Choroid plexus epithelial cell (primary cell): ENCODE data around the gene GLYR1.
"Not testable (repeated sequence)": the region's sequence is repeated elsewhere in the genome, so short reads cannot be mapped to it uniquely, and the experiment has no call there.

Experiments used
- DNase-seq: peaks from one replicate; pipeline ENCODE4 v3.0.0-alpha.2; 2010; ENCODE audit warnings: low read depth
- H3K4me3 ChIP-seq: 2 replicates; pipeline ENCODE4 v1.5.1; 2011; ENCODE audit warnings: low read depth, mild to moderate bottlenecking, control low read depth, low read length, moderate library complexity
- TF ChIP-seq, protein P1 (sequence below): conservative IDR thresholded peaks from 2 replicates; pipeline ENCODE4 v1.5.1; 2011; ENCODE audit warnings: low read depth, mild to moderate bottlenecking, control low read depth, inconsistent platforms, low read length, moderate library complexity

The GLYR1 gene

DNA sequence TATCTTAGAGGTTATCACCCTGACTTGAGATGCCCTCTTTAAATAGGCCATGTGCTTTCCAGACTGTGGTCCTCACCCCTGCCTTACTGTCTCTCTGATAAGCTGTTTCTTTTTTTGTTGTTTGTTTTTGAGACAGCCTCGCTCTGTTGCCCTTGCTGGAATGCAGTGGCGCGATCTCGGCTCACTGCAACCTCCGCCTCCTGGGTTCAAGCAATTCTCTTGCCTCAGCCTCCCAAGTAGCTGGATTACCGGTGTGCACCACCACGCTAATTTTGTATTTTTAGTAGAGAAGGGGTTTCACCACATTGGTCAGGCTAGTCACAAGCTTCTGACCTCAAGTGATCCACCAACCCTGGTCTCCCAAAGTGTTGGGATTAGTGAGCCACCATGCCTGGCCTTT lies 58.2 kb downstream of the GLYR1 start:
- no peak for DNase-seq
- TF ChIP-seq, protein P1, sequence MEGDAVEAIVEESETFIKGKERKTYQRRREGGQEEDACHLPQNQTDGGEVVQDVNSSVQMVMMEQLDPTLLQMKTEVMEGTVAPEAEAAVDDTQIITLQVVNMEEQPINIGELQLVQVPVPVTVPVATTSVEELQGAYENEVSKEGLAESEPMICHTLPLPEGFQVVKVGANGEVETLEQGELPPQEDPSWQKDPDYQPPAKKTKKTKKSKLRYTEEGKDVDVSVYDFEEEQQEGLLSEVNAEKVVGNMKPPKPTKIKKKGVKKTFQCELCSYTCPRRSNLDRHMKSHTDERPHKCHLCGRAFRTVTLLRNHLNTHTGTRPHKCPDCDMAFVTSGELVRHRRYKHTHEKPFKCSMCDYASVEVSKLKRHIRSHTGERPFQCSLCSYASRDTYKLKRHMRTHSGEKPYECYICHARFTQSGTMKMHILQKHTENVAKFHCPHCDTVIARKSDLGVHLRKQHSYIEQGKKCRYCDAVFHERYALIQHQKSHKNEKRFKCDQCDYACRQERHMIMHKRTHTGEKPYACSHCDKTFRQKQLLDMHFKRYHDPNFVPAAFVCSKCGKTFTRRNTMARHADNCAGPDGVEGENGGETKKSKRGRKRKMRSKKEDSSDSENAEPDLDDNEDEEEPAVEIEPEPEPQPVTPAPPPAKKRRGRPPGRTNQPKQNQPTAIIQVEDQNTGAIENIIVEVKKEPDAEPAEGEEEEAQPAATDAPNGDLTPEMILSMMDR: no peak
- H3K4me3 ChIP-seq: no peak overlapping the region

DNA sequence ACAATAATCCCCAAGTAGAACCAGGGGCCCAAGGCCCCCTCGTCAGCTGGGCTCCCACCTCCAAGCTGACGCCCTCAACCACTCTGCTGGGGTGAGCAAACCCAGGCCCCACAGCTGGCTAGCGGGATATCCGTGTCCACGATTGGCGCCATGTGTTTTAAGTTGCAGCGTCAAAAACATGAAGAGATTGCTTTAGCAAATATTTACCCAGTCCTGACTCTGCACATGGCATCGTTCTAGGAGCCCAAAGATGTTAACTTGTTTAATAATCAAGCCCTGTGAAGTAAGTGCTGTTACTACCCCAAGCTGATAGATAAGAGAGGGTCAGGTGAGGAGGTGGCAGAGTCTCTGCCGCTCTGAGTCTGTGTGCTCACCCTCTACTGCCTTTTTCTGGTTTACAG lies 58.6 kb downstream of the GLYR1 start:
- H3K4me3 ChIP-seq: no peak overlapping the region
- TF ChIP-seq, protein P1: no peak
- no peak for DNase-seq

DNA sequence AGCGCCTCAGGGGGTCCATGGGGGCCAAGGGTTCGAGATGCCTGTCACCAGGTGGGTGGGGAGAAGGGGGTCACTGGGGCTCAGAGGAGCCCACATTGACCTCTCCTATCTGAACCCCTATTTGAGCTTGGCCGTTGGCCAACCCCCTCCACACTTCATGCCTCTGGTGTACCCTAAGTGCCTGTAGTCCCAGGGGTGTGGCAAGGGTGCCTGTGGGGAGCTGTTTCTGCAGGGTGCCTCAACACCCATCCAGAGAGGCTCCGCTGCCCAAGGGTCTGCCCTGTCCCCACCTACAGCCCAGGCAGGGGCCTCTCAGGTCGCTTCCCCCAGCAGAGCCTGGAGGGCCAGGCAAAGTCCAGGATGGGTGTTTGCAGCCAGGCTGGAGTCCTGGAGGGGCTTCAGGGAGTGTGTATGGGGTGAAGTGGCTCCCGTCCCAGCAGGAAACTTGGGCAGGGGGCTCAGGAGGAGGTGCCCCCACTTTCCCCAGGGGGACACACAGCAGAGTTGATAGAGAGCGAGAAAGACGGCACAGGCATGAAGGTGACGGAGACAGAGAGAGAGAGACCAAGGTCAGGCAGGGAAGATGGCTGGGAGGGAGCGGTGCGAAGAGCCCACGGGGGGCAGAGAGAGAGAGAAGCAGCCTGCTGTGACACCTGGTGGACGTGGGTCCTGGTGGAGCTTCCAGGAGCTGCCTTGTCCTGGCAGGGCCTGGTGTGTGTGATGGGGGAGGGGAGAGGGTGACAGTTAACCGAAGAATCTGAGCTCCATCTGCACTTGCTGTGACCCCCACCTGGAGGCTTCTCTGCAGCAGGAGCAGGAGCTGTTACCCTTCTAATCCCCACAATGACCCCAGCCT lies 59.2 kb downstream of the GLYR1 start, which contains the start of gene SEPTIN12:
SEPTIN12 (minus strand) TSS at position 719 of the 856 bp plus-strand sequence; CDS start at position 19, 700 bp downstream.
- TF ChIP-seq, protein P1: no peak
- no peak within 1 kb of the TSS for H3K4me3 ChIP-seq
- DNase-seq: no peak

DNA sequence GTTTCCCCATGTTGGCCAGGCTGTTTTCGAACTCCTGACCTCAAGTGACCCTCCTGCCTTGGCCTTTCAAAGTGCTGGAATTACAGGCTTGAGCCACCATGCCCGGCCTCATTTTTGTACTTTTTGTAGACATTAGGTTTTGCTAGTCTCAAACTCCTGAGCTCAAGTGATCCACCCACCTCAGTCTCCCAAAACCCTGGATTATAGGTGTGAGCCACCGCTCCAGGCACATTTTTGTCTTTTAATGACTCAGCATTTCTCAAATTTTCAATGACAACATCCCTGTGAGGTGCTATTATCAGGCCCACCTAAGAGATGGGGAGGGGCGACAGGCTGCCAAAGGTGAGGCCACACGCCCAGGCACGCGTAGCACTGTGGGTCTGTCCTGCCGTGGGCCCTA lies 60.0 kb downstream of the GLYR1 start:
- H3K4me3 ChIP-seq: no peak overlapping the region
- DNase-seq: no peak

DNA sequence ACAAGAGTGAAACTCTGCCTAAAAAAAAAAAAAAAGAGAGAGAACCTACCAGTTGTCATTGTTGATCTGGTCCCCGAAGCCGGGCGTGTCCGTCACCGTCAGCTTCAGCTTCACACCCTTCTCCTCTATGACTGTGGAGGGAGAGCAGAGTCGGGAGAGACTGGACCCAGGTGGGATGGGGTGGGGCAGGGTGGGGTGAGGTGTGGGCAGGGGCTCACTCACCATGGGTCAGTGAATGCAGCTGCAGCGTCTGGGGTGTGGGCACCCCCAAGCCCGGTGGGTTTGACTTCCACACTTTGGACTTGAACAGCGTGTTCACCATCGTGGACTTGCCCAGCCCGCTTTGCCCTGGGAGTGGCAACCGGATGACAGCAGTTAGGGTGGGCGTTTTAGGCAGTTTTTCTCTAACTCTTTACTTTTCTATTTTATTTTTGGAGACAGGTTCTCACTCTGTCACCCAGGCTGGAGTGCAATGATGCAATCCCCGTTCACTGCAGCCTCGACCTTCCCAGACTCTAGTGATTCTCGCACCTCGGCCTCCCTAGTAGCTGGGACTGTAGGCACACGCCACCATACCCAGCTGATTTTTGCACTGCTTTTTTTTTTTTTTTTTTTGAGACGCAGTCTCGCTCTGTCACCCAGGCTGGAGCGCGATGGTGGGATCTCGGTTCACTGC lies 61.2 kb downstream of the GLYR1 start:
- TF ChIP-seq, protein P1: no peak
- no peak for DNase-seq
- no peak overlapping the region for H3K4me3 ChIP-seq

More for the DNA sequence above, 60.0 kb downstream of the GLYR1 start:
- TF ChIP-seq, protein P1: no peak

DNA sequence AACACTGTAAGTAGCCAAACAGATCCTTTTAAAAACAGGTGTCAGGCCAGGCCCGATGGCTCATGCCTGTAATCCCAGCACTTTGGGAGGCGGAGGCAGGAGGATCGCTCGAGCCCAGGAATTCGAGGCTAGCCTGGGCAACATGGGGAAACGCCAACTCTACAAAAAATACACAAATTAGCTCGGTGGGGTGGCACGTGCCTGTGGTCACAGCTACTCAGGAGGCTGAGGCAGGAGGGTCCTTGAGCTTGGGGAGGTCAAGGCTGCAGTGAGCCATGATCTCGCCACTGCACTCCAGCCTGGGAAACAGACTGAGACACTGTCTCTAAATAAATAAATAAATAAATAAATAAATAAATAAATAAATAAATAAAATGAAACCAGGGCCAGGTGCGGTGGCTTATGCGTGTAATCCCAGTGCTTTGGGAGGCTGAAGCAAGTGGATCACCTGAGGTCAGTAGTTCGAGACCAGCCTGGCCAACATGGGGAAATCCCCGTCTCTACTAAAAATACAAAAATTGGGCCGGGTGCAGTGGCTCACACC lies 62.6 kb downstream of the GLYR1 start:
- H3K4me3 ChIP-seq, DNase-seq: not testable (repeated sequence)

DNA sequence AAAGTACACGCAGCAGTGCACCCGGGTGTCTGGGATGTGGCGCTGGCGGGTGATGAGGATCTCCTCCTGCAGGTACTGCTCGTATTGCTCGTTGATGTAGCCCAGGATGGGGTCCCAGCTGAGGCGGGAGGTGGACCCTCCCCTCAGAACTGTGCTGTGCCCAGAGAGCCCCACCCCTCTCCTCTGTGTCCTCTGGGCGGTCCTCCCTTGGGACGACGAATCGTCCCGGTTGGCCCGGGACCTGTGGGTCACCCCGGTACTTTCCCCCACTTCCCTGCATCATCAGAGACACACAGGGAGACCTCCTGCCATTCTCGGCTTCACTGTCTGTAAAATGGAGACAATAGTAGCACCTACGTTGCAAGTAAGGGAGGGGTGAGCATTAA lies 63.1 kb downstream of the GLYR1 start:
- TF ChIP-seq, protein P1: no peak
- no peak for DNase-seq
- no peak overlapping the region for H3K4me3 ChIP-seq
